A673 (cell line): Measurements from ENCODE around the gene TMEM45B. TPM values are rescaled to one million over a fixed set of nuclear protein-coding genes. Genes with fewer than 3 reads are reported as not detected.

Source experiments
- BruUV-seq: library from RNA; stranded (reverse); fragments of 400-500 nt; replicated peaks from 2 replicates; lab custom pipeline; 2021; lab: Mats Ljungman, UMichigan
- CTCF ChIA-PET: fragments of 300-600 bp; sonication (Branson Sonifier 250); formaldehyde crosslinking; loops from one replicate; lab custom pipeline; 2022; ENCODE audit warnings: antibody characterized with exemption; lab: Charles Lee
- POLR2A ChIA-PET: fragments of 300-600 bp; sonication (Branson Sonifier 250); formaldehyde crosslinking; loops from one replicate; lab custom pipeline; 2022; ENCODE audit warnings: antibody characterized with exemption; ENCODE audit not compliant: low non-redundant PET; lab: Charles Lee
- DNase-seq: peaks from one replicate; pipeline ENCODE4 v3.0.0-alpha.2; 2015; ENCODE audit warnings: low spot score
- H3K27ac ChIP-seq: fragments of 200-600 bp; sonication (generic); 2 replicates; pipeline ENCODE4 v1.5.1; 2016; ENCODE audit warnings: mixed run types, low read depth, mild to moderate bottlenecking, mixed read lengths, antibody characterized with exemption, low read length; ENCODE audit not compliant: poor library complexity, severe bottlenecking
- H3K27me3 ChIP-seq: fragments of 200-600 bp; sonication (generic); replicated peaks from 2 replicates; pipeline ENCODE4 v1.6.1; 2017; ENCODE audit warnings: mixed run types, low read depth, mild to moderate bottlenecking, mixed read lengths, antibody characterized with exemption, low read length; ENCODE audit not compliant: insufficient read depth, poor library complexity
- H3K36me3 ChIP-seq: fragments of 200-600 bp; sonication (generic); 2 replicates; pipeline ENCODE4 v1.6.1; 2016; ENCODE audit warnings: mixed run types, mild to moderate bottlenecking, mixed read lengths, antibody characterized with exemption, low read length; ENCODE audit not compliant: insufficient read depth, poor library complexity, severe bottlenecking
- H3K4me1 ChIP-seq: fragments of 200-600 bp; sonication (generic); 2 replicates; pipeline ENCODE4 v1.6.1; 2017; ENCODE audit warnings: mixed run types, mild to moderate bottlenecking, mixed read lengths, antibody characterized with exemption, low read length; ENCODE audit not compliant: insufficient read depth, poor library complexity, severe bottlenecking
- H3K4me3 ChIP-seq: fragments of 200-600 bp; sonication (generic); 2 replicates; pipeline ENCODE4 v1.5.1; 2016; ENCODE audit warnings: low read depth, mixed run types, mild to moderate bottlenecking, mixed read lengths, low read length; ENCODE audit not compliant: poor library complexity, severe bottlenecking
- H3K9me3 ChIP-seq: fragments of 200-600 bp; sonication (generic); 2 replicates; pipeline ENCODE4 v1.6.1; 2016; ENCODE audit warnings: mixed run types, low read depth, mild to moderate bottlenecking, mixed read lengths, antibody characterized with exemption, low read length; ENCODE audit not compliant: poor library complexity, severe bottlenecking
- EZH2 ChIP-seq: fragments of 200-600 bp; sonication (generic); IDR thresholded peaks from 2 replicates; pipeline ENCODE4 v1.6.1; 2017; ENCODE audit warnings: borderline replicate concordance, low read depth, mild to moderate bottlenecking, mixed read lengths, antibody characterized with exemption, low read length; ENCODE audit not compliant: poor library complexity, severe bottlenecking
- intact Hi-C: fragments of 100-400 bp; cut with micrococcal nuclease; formaldehyde crosslinking; loops from one replicate; pipeline ENCODE4 v1.10.0; 2022; ENCODE audit not compliant: unreplicated experiment
- total RNA-seq: library from RNA; stranded (reverse); gene quantifications from 2 replicates; pipeline ENCODE4 v1.2.3, GENCODE V29; 2021
- TF ChIP-seq, protein P1 (sequence below): fragments of 300-800, 200-600 bp; sonication (generic); conservative IDR thresholded peaks from 2 replicates; pipeline ENCODE4 v1.5.1; 2017; ENCODE audit warnings: low read depth, mild to moderate bottlenecking, antibody characterized with exemption, low read length, moderate library complexity, mixed read lengths

Gene TMEM45B
- total RNA-seq, 1 experiment from 2014 or later = not detected

DNA sequence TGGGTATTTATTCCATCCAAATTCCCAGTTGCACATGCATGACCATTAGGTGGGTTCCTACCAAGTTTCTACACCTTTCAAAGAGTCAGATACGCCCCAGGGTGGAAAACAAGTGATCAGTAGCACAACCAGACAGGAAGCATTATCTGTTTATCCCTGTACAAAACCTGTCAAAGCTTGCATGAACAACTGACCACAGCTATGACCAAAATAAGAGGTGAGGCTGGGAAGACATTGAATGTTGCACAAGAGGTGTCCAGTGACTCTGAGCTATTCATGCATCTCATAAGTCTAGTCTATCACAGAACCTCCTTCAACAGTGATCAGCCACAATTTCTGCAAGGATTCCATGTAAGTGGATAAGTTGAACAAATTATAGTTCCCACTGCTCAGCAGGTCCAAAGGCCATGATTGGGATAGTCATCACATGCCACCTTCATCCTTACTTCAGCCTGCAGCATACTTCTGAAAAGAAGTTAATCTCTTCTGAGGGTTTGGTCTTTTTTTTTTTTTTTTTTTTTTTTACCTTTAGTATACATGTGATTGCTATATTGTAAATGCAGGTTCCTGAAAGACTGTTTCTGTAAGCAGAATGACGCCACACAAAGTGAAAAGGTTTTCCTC lies 28.0 kb upstream of the TMEM45B start:
- intact Hi-C loops = loop anchor here (5.0 kb wide), 1 partner anchor 640 kb away; the partner anchor contains the start of gene ADAMTS8
- Histone ChIP-seq H3K4me3 (no peak overlapping the region), H3K36me3 (no peaks in the 10 kb centered on the region), H3K9me3 (no peaks in the 10 kb centered on the region), H3K27me3 (peaks cover 11% of the 10 kb centered on the region), H3K4me1 (no peaks in the 10 kb centered on the region), H3K27ac (no peak overlapping the region)
- TF ChIP-seq, protein P1, sequence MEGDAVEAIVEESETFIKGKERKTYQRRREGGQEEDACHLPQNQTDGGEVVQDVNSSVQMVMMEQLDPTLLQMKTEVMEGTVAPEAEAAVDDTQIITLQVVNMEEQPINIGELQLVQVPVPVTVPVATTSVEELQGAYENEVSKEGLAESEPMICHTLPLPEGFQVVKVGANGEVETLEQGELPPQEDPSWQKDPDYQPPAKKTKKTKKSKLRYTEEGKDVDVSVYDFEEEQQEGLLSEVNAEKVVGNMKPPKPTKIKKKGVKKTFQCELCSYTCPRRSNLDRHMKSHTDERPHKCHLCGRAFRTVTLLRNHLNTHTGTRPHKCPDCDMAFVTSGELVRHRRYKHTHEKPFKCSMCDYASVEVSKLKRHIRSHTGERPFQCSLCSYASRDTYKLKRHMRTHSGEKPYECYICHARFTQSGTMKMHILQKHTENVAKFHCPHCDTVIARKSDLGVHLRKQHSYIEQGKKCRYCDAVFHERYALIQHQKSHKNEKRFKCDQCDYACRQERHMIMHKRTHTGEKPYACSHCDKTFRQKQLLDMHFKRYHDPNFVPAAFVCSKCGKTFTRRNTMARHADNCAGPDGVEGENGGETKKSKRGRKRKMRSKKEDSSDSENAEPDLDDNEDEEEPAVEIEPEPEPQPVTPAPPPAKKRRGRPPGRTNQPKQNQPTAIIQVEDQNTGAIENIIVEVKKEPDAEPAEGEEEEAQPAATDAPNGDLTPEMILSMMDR = no peak
- no peak for TF ChIP-seq EZH2
- no TSS peak for BruUV-seq
- CTCF ChIA-PET = no interaction called here
- DNase-seq = no peak
- POLR2A ChIA-PET = no interaction called here

DNA sequence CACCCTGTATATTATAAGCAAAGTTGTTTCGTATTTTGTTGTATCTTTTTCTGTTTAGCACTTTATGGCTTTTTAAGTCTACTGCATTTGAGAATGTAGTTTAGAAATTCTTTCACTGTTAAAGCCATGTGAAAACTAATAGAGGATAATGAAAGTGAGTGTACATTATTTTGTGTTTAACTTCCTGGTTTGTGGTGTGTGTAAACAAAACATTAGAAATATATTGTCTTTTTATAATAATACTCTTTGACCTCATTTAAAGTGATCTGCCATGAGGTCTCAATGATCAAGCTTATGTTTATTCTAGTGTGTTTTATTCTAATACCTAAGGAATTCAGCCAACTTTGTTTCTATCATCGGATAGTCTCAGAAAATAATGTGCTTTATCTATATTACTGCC lies 27.4 kb upstream of the TMEM45B start:
- no peak overlapping the region for H3K27ac ChIP-seq
- H3K4me3 ChIP-seq = no peak overlapping the region
- no peaks in the 10 kb centered on the region for H3K9me3 ChIP-seq
- CTCF ChIA-PET = no interaction called here
- TF ChIP-seq EZH2 = no peak
- TF ChIP-seq, protein P1 = no peak
- intact Hi-C loops = loop anchor here (5.0 kb wide), 1 partner anchor 639 kb away; the partner anchor contains the start of gene ADAMTS8
- no peaks in the 10 kb centered on the region for H3K36me3 ChIP-seq
- H3K4me1 ChIP-seq = no peaks in the 10 kb centered on the region
- H3K27me3 ChIP-seq = peaks cover 11% of the 10 kb centered on the region
- POLR2A ChIA-PET = no interaction called here
- no TSS peak for BruUV-seq
- no peak for DNase-seq

DNA sequence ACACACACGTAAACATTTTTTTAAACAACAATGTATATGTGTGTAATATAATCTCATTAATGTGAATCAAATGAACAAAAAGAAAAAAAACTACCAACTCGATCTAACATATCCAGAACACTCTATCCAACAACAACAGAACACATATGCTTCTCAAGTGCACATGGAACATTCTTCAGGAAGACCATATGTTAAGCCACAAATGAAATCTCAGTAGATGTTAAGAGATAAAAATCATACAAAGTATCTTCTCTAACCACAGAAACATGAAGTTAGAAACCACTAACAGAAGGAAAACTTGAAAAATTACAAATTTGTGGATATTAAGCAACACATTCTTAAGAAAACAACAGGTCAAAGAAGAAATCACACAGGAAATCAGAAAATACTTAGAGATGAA lies 25.5 kb upstream of the TMEM45B start:
- BruUV-seq = no TSS peak

More for the DNA sequence above, 25.5 kb upstream of the TMEM45B start:
- ChIA-PET CTCF (no interaction called here), POLR2A (no interaction called here)
- intact Hi-C loops = loop anchor here (10.0 kb wide), 1 partner anchor 365 kb away; the partner anchor contains the start of gene ST14
- Histone ChIP-seq H3K27ac (no peak overlapping the region), H3K4me3 (no peak overlapping the region), H3K4me1 (no peaks in the 10 kb centered on the region), H3K9me3 (no peaks in the 10 kb centered on the region), H3K27me3 (peaks cover 11% of the 10 kb centered on the region), H3K36me3 (no peaks in the 10 kb centered on the region)
- no peak for TF ChIP-seq EZH2
- TF ChIP-seq, protein P1 = no peak
- no peak for DNase-seq
